Pancreas (tissue), 10 donors: Measurements from ENCODE around the gene SPPL2A. TPM values are rescaled to one million over a fixed set of nuclear protein-coding genes. Genes with fewer than 3 reads are reported as not detected.

Experiments
- ATAC-seq, 4 donors: fragments of 200-7000 bp; cut with Tn5 transposase; one replicate each; pipeline versions ENCODE4 v1.8.0 to v1.9.1; 2020; ENCODE audit warnings: mild to moderate bottlenecking in 4 of 4, moderate library complexity in 4 of 4
- DNase-seq, 6 donors: peaks; one replicate each; pipeline ENCODE4 v3.0.0-alpha.2; 2020
- FAIRE-seq: peaks from 2 replicates; lab custom pipeline; 2012; peaks lifted over from hg19 to GRCh38; lab: Jason Lieb, UNC
- H3K27ac ChIP-seq, 4 donors: fragments of 200-600 bp; sonication (generic); 1 replicate in 3 of 4; 2 replicates in 1 of 4; pipeline versions ENCODE4 v1.5.0 to v1.8.0; 2020
- H3K27me3 ChIP-seq, 4 donors: fragments of 200-600 bp; one replicate each; pipeline ENCODE4 v1.8.0; 2021
- H3K36me3 ChIP-seq, 3 donors: fragments of 200-600 bp; sonication (generic) in 1 of 3; one replicate each; pipeline versions ENCODE4 v1.5.0 to v1.8.0; 2020 to 2021
- H3K4me1 ChIP-seq, 3 donors: fragments of 200-600 bp; one replicate each; pipeline ENCODE4 v1.8.0; 2021
- H3K4me3 ChIP-seq, 4 donors: fragments of 200-600 bp; sonication (generic) in 2 of 4; one replicate each; pipeline versions ENCODE4 v1.5.0 to v1.8.0; 2020 to 2021
- H3K9me3 ChIP-seq, 4 donors: fragments of 200-600 bp; one replicate each; pipeline ENCODE4 v1.8.0; 2021
- CTCF ChIP-seq, 4 donors: fragments of 200-600 bp; sonication (generic) in 3 of 4; IDR thresholded peaks; one replicate each; pipeline versions ENCODE4 v1.5.0 to v1.8.0; 2021; ENCODE audit warnings: antibody characterized with exemption in 4 of 4
- WGBS, 2 donors: extraction: QIAGEN DNeasy Blood & Tissue Kit; methylation state at CpG; one replicate each; pipeline ENCODE4 v1.1.7; 2013; 5-methylcytosine and 5-hydroxymethylcytosine counted together
- intact Hi-C, 3 donors: fragments of 100-400 bp; cut with DNase I; formaldehyde crosslinking; loops; one replicate each; pipeline versions ENCODE4 v1.11.1 to v1.14.2; 2022
- polyA plus RNA-seq, 2 donors: library from polyadenylated mRNA; stranded (reverse); fragments of 200-250 nt; gene quantifications; one replicate each; pipeline ENCODE4 v1.2.3, GENCODE V29; 2013
- total RNA-seq, 6 donors: library from RNA; stranded (reverse); fragmentation: NEBNext Ultra II Directional in 4 of 6; extraction: Animal tissue kit (Norgen Biotek cat#: 25700) in 4 of 6; gene quantifications; one replicate each; pipeline versions ENCODE4 v1.2.1 to v1.2.4, GENCODE V29; 2021 to 2023
- donor health status: healthy with polysubstance abuse.
- donor health status: DM: no; HTN: no; CAD: no; lungs with moderate emphysema.
- donor health status: DM: no; HTN: no; CAD: no.
- donor health status: control.
- donor health status: control.
- donor health status: Bipolar disorder and iron deficiency.
- donor health status: DM: yes; HTN: yes; CAD: no.
- donor health status: DM: no; HTN: no; CAD: no.
- donor health status: DM: no; HTN: no; CAD: no.
- donor health status: DM: yes; HTN: yes; CAD: no.

SPPL2A gene
- total and polyA plus RNA-seq, 8 donors: 29.8 to 64.4 (median 45.2) TPM

DNA sequence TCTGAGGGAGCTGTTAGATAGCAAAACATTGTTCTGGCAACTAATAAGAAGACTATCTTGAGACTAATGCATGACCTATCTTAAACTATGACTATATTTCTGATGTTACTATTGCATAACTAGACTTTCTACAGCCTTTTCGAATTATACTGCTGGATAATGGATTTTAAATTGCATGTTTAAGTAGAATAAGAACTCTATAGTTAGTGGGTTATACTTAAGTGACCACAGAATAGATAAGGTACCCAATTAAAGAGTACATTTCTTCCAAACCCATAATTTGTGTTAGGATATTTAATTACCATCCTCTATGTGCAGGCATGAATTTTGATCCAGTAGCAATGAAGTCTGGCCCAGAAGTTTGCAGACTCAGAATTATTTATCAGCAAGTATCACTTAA, 44.6 kb upstream of the SPPL2A start:
- Histone ChIP-seq H3K36me3 (no peaks in the 10 kb centered on the region), H3K27me3 (no peaks in the 10 kb centered on the region), H3K4me3 (no peak overlapping the region), H3K27ac (no peak overlapping the region), H3K9me3 (no peaks in the 10 kb centered on the region), H3K4me1 (no peaks in the 10 kb centered on the region)
- no peak for DNase-seq
- WGBS, 2 donors: 37 to 49% methylated on average over 1 of the region's 1 CpG
- TF ChIP-seq CTCF (IDR thresholded peaks at IDR 0.05): no peak
- intact Hi-C loops: no loop called here
- no peak for FAIRE-seq
- ATAC-seq: no peak

- DNase-seq (no peak), ATAC-seq (no peak), FAIRE-seq (no peak)
- Histone ChIP-seq H3K27me3 (no peaks in the 10 kb centered on the region), H3K9me3 (no peaks in the 10 kb centered on the region), H3K27ac (no peak overlapping the region), H3K36me3 (no peaks in the 10 kb centered on the region), H3K4me1 (no peaks in the 10 kb centered on the region), H3K4me3 (no peak overlapping the region)
- no peak for TF ChIP-seq CTCF (IDR thresholded peaks at IDR 0.05)
- intact Hi-C loops: loop anchor here in 1 of 3 donors (10.0 kb wide), 1 partner anchor 56 kb away; no protein-coding TSS in a partner anchor
- WGBS, 2 donors: 71 to 73% methylated on average over 5 of the region's 5 CpGs
Observed at GRCh38 chr15:50808728-50809127, 43.2 kb upstream of the SPPL2A start.

DNA sequence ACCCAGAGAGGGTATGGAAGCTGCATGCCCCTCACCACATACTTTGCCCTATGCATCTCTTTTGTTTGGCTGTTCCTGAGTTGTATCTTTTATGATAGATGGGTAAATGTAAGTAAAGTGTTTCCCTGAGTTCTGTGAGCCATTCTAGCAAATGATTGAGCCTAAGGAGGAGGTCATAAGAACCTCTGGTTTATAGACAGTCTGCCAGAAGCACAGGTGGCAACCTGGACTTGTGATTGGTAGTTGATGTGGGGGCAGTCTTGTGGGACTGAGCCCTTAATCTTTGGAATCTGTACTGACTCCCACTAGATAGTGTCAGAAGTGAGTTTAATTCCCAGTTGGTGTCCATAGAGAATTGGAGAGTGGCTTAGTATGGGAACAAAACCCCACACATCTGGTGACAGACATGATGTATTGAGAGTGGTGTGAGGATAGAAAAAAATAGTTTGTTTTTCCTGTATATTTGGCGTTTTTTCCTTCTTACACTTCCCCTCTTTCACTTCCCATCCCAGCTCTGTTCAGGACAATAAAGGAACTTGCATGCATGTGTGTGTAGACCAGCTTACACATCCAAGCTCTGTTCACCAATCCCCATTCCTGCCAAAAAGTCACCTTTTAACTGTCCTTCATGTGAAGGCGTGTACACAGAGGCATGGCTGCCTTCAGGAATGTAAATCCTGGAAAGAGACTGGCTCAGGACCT, 38.1 kb upstream of the SPPL2A start:
- Histone ChIP-seq H3K36me3 (no peaks in the 10 kb centered on the region), H3K27me3 (no peaks in the 10 kb centered on the region), H3K4me1 (peaks cover 0 to 3% (median under 1%) of the 10 kb centered on the region in 3 donors), H3K27ac (no peak overlapping the region), H3K4me3 (no peak overlapping the region), H3K9me3 (no peaks in the 10 kb centered on the region)
- no peak for TF ChIP-seq CTCF (IDR thresholded peaks at IDR 0.05)
- intact Hi-C loops: loop anchor here in 1 of 3 donors (10.0 kb wide), 1 partner anchor 61 kb away; no protein-coding TSS in a partner anchor
- 69 to 79% methylated on average over 2 of the region's 2 CpGs for WGBS, 2 donors
- FAIRE-seq: no peak
- no peak for ATAC-seq
- DNase-seq: no peak

DNA sequence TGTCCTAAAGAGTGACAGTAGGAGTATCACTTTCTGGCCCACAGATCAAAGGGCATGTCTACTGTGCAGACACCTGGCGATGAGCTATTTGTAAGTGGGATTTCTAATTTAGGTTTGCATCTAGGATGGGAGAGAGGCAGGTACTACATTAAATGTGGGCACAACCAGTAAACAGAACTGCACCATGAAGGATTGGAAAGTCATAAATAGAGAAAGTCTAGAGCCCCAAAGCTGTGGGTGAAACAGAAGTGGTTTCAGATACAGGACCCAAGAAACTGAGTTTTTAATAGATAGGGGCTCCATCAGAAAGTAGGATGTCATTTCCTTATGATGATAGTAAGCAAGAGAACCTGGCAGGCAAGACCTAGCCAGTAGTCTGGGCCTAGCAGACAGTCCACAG, 35.2 kb upstream of the SPPL2A start:
- no peaks in the 10 kb centered on the region for H3K9me3 ChIP-seq
- H3K27ac ChIP-seq: no peak overlapping the region
- FAIRE-seq (no peak), ATAC-seq (no peak), DNase-seq (no peak)
- no peak overlapping the region for H3K4me3 ChIP-seq
- 89 to 100% methylated on average over 1 of the region's 1 CpG for WGBS, 2 donors
- H3K4me1 ChIP-seq: peaks cover 6 to 15% (median 7%) of the 10 kb centered on the region in 3 donors
- intact Hi-C loops: loop anchor here in 1 of 3 donors (10.0 kb wide), 1 partner anchor 64 kb away; no protein-coding TSS in a partner anchor
- H3K36me3 ChIP-seq: no peaks in the 10 kb centered on the region
- H3K27me3 ChIP-seq: no peaks in the 10 kb centered on the region
- TF ChIP-seq CTCF (IDR thresholded peaks at IDR 0.05): no peak

DNA sequence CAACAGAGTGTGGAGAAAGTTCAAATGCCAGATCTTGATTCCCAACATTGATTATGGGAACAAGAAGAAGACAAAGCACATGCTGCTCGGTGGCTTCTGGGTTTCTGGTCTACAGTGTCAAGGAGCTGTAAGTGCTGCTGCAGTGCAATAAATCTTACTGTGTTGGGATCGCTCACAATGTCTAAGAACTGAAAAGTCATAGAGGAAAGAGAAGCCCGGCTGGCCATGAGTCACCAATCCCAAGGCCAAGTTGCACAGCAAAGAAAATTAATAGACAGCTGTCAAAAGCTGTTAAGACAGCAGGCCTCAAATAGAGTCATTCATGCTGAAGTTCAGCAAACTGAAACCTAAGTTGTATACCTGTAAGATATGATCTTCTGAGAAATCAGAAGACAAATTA, 33.2 kb upstream of the SPPL2A start:
- WGBS, 2 donors: 30 to 42% methylated on average over 3 of the region's 3 CpGs
- H3K4me1 ChIP-seq: peaks cover 6 to 15% (median 7%) of the 10 kb centered on the region in 3 donors
- FAIRE-seq: no peak
- H3K36me3 ChIP-seq: no peaks in the 10 kb centered on the region
- H3K9me3 ChIP-seq: no peaks in the 10 kb centered on the region
- peak in 1 of 6 donors; percentile 22 for DNase-seq
- H3K27ac ChIP-seq: peak overlapping the region in 1 of 4 donors; percentile 6
- no peak for TF ChIP-seq CTCF (IDR thresholded peaks at IDR 0.05)
- ATAC-seq: peak; percentile 63 to 77 (median 70)
- intact Hi-C loops: no loop called here
- no peaks in the 10 kb centered on the region for H3K27me3 ChIP-seq
- H3K4me3 ChIP-seq: no peak overlapping the region
